Adrenal gland (tissue), 12 donors: Measurements from ENCODE around the gene OR6A2. TPM values are rescaled to one million over a fixed set of nuclear protein-coding genes. Genes with fewer than 3 reads are reported as not detected.

Experiments
- DNase-seq, 7 donors: peaks; one replicate each; pipeline ENCODE4 v3.0.0-alpha.2; 2019 to 2020
- H3K27ac ChIP-seq, 5 donors: fragments of 200-600 bp; sonication (generic) in 4 of 5; 1 replicate in 3 of 5; 2 replicates in 2 of 5; pipeline versions ENCODE4 v1.5.1 to v1.8.0; 2016 to 2020; ENCODE audit warnings: mild to moderate bottlenecking in 1 of 5
- H3K27me3 ChIP-seq: fragments of 200-600 bp; 2 replicates; pipeline ENCODE4 v1.8.0; 2021
- H3K36me3 ChIP-seq, 2 donors: fragments of 200-600 bp; replicated peaks in 1 of 2; 1 replicate in 1 of 2; 2 replicates in 1 of 2; pipeline versions ENCODE4 v1.5.1 to v1.8.0; 2018 to 2022
- H3K4me1 ChIP-seq, 2 donors: fragments of 200-600 bp; replicated peaks in 1 of 2; 1 replicate in 1 of 2; 2 replicates in 1 of 2; pipeline versions ENCODE4 v1.5.1 to v1.8.0; 2018 to 2021
- H3K4me3 ChIP-seq, 4 donors: fragments of 200-600 bp; sonication (generic) in 3 of 4; one replicate each; pipeline ENCODE4 v1.5.1; 2016 to 2018
- H3K9me3 ChIP-seq, 3 donors: fragments of 200-600 bp; sonication (generic) in 1 of 3; replicated peaks in 1 of 3; 1 replicate in 2 of 3; 2 replicates in 1 of 3; pipeline versions ENCODE4 v1.5.1 to v1.8.0; 2016 to 2021
- CTCF ChIP-seq, 6 experiments: fragments of 450-650 bp in 4 of 6; fragments of 200-600 bp in 2 of 6; sonication (generic) in 1 of 6; IDR thresholded peaks; 1 replicate in 5 of 6; 2 replicates in 1 of 6; pipeline versions ENCODE4 v1.5.1 to v1.8.0; 2016 to 2021; ENCODE audit warnings: antibody characterized with exemption in 6 of 6, mild to moderate bottlenecking in 2 of 6, moderate library complexity in 1 of 6
- POLR2A ChIP-seq, 2 donors: fragments of 450-650 bp; IDR thresholded peaks; one replicate each; pipeline ENCODE4 v1.6.1; 2017; ENCODE audit warnings: antibody characterized with exemption in 2 of 2, mild to moderate bottlenecking in 2 of 2, moderate library complexity in 1 of 2
- WGBS, 4 donors: extraction: QIAGEN DNeasy Blood & Tissue Kit in 2 of 4; methylation state at CpG; one replicate each; pipeline versions ENCODE4 v1.1.5 to v1.1.7; 2013 to 2017; 5-methylcytosine and 5-hydroxymethylcytosine counted together
- intact Hi-C, 2 donors: fragments of 100-400 bp; cut with DNase I; formaldehyde crosslinking; loops; one replicate each; pipeline versions ENCODE4 v1.14.1 to v1.15.0; 2022 to 2023
- polyA plus RNA-seq, 3 donors: library from polyadenylated mRNA; stranded (reverse); fragments of 200-250 nt in 2 of 3; fragments of 350-450 nt in 1 of 3; fragmentation: Illumina TruSeq in 1 of 3; extraction: RNeasy Lipid Tissue Mini Kit (QIAGEN cat#74804) in 1 of 3; gene quantifications; one replicate each; pipeline ENCODE4 v1.2.3, GENCODE V29; 2013 to 2014
- total RNA-seq, 9 donors: library from RNA; depleted of rRNA in 4 of 9; stranded (reverse); fragments of >200 nt in 4 of 9; fragments of 120-200 nt in 1 of 9; fragmentation: NEBNext Ultra II Directional in 1 of 9; extraction: Animal tissue kit (Norgen Biotek cat#: 25700) in 1 of 9; gene quantifications; one replicate each; pipeline versions ENCODE4 v1.1.0 to v1.2.4, GENCODE V29; 2013 to 2023
- donor health status: healthy with polysubstance abuse.
- donor health status: Bipolar disorder and iron deficiency.
- donor health status: DM: yes; HTN: yes; CAD: no.
- donor health status: DM: no; HTN: no; CAD: no.
- donor health status: DM: no; HTN: no; CAD: no.
- donor health status: DM: yes; HTN: yes; CAD: no.

Gene OR6A2
- total and polyA plus RNA-seq, 12 donors = 0.07 to 0.39 (median 0.13) TPM; not detected in 7

- WGBS, 4 donors = 66 to 86% (median 70%) methylated on average over 3 to 7 of the region's 7 CpGs
- Histone ChIP-seq H3K36me3 (no peaks in the 10 kb centered on the region), H3K4me3 (no peak overlapping the region), H3K27ac (no peak overlapping the region), H3K27me3 (no peaks in the 10 kb centered on the region), H3K4me1 (no peaks in the 10 kb centered on the region), H3K9me3 (no peaks in the 10 kb centered on the region)
- TF ChIP-seq CTCF (IDR thresholded peaks at IDR 0.05) (no peak), POLR2A (IDR thresholded peaks at IDR 0.05) (no peak)
- DNase-seq = no peak
- intact Hi-C loops = no loop called here
Measured at GRCh38 chr11:6742260-6742659, 57.2 kb downstream of the OR6A2 start.

Other genes starting within 250 kb of the OR6A2 start
- gene RRP8, start 196.1 kb downstream of the OR6A2 start, total RNA-seq = 10 to 100 TPM in 8 of 9 donors, 1 to 10 TPM in 1; 9.4 to 27.5 (median 20.0) TPM
- 10 to 100 TPM; 24.2 to 34.8 (median 33.5) TPM for gene RRP8, start 196.1 kb downstream of the OR6A2 start, polyA plus RNA-seq
- 100 to 1,000 TPM in 8 of 9 donors, 10 to 100 TPM in 1; 99.1 to 191 (median 153) TPM for gene ILK, start 195.9 kb downstream of the OR6A2 start, total RNA-seq
- 100 to 1,000 TPM; 117 to 177 (median 162) TPM for gene ILK, start 195.9 kb downstream of the OR6A2 start, polyA plus RNA-seq
- 100 to 1,000 TPM in 8 of 9 donors, 10 to 100 TPM in 1; 69.7 to 290 (median 174) TPM for gene TAF10, start 187.5 kb downstream of the OR6A2 start, total RNA-seq
- 100 to 1,000 TPM; 280 to 389 (median 310) TPM for gene TAF10, start 187.5 kb downstream of the OR6A2 start, polyA plus RNA-seq
- gene TPP1, start 180.3 kb downstream of the OR6A2 start, total RNA-seq = 100 to 1,000 TPM in 8 of 9 donors, 10 to 100 TPM in 1; 53.2 to 464 (median 335) TPM
- 100 to 1,000 TPM in 1 of 3 donors, 10 to 100 TPM in 2; 84.2 to 371 (median 96.9) TPM for gene TPP1, start 180.3 kb downstream of the OR6A2 start, polyA plus RNA-seq
- 10 to 100 TPM in 6 of 9 donors, 1 to 10 TPM in 3; 4.3 to 15.3 (median 11.5) TPM for gene DCHS1, start 143.9 kb downstream of the OR6A2 start, total RNA-seq
- gene DCHS1, start 143.9 kb downstream of the OR6A2 start, polyA plus RNA-seq = 10 to 100 TPM in 1 of 3 donors, 1 to 10 TPM in 2; 1.3 to 12.1 (median 5.0) TPM
- 100 to 1,000 TPM in 3 of 9 donors, 10 to 100 TPM in 6; 51.2 to 532 (median 79.8) TPM for gene MRPL17, start 116.3 kb downstream of the OR6A2 start, total RNA-seq
- 100 to 1,000 TPM in 1 of 3 donors, 10 to 100 TPM in 2; 77.8 to 141 (median 97.9) TPM for gene MRPL17, start 116.3 kb downstream of the OR6A2 start, polyA plus RNA-seq
- under 1 TPM in 4 of 9 donors, not detected in 5; 0.14 to 0.64 (median 0.26) TPM for gene OR2AG2, start 27.7 kb downstream of the OR6A2 start, total RNA-seq
- gene OR2AG2, start 27.7 kb downstream of the OR6A2 start, polyA plus RNA-seq = under 1 TPM in 1 of 3 donors, not detected in 2; 0.27 TPM
- not detected for gene OR2AG1, start 16.7 kb downstream of the OR6A2 start, total RNA-seq
- not detected for gene OR2AG1, start 16.7 kb downstream of the OR6A2 start, polyA plus RNA-seq
- gene OR10A5, start 46.0 kb upstream of the OR6A2 start, total RNA-seq = not detected
- not detected for gene OR10A5, start 46.0 kb upstream of the OR6A2 start, polyA plus RNA-seq
- gene OR10A2, start 63.4 kb upstream of the OR6A2 start, total RNA-seq = not detected
- not detected for gene OR10A2, start 63.4 kb upstream of the OR6A2 start, polyA plus RNA-seq
- not detected for gene OR10A4, start 76.9 kb upstream of the OR6A2 start, total RNA-seq
- gene OR10A4, start 76.9 kb upstream of the OR6A2 start, polyA plus RNA-seq = not detected
- under 1 TPM in 3 of 9 donors, not detected in 6; 0.11 to 0.34 (median 0.28) TPM for gene OR2D2, start 92.8 kb upstream of the OR6A2 start, total RNA-seq
- not detected for gene OR2D2, start 92.8 kb upstream of the OR6A2 start, polyA plus RNA-seq
- gene OR2D3, start 121.3 kb upstream of the OR6A2 start, total RNA-seq = not detected
- not detected for gene OR2D3, start 121.3 kb upstream of the OR6A2 start, polyA plus RNA-seq
- gene ZNF215, start 126.7 kb upstream of the OR6A2 start, total RNA-seq = 1 to 10 TPM in 6 of 9 donors, under 1 TPM in 3; 0.51 to 2.6 (median 1.8) TPM
- gene ZNF215, start 126.7 kb upstream of the OR6A2 start, polyA plus RNA-seq = 1 to 10 TPM in 1 of 3 donors, under 1 TPM in 2; 0.34 to 2.6 (median 0.64) TPM
- gene ZNF214, start 220.7 kb upstream of the OR6A2 start, total RNA-seq = 10 to 100 TPM in 1 of 9 donors, 1 to 10 TPM in 7, under 1 TPM in 1; 0.96 to 14.2 (median 1.8) TPM
- 1 to 10 TPM in 1 of 3 donors, under 1 TPM in 2; 0.48 to 2.3 (median 0.71) TPM for gene ZNF214, start 220.7 kb upstream of the OR6A2 start, polyA plus RNA-seq
- under 1 TPM in 3 of 9 donors, not detected in 6; 0.11 TPM for gene NLRP14, start 220.8 kb upstream of the OR6A2 start, total RNA-seq
- gene NLRP14, start 220.8 kb upstream of the OR6A2 start, polyA plus RNA-seq = under 1 TPM in 1 of 3 donors, not detected in 2; 0.05 TPM